Measurements from ENCODE around the gene PAPPA2.
"Not testable (repeated sequence)": the region's sequence is repeated elsewhere in the genome, so short reads cannot be mapped to it uniquely, and the experiment has no call there.

PAPPA2 gene, protein sequence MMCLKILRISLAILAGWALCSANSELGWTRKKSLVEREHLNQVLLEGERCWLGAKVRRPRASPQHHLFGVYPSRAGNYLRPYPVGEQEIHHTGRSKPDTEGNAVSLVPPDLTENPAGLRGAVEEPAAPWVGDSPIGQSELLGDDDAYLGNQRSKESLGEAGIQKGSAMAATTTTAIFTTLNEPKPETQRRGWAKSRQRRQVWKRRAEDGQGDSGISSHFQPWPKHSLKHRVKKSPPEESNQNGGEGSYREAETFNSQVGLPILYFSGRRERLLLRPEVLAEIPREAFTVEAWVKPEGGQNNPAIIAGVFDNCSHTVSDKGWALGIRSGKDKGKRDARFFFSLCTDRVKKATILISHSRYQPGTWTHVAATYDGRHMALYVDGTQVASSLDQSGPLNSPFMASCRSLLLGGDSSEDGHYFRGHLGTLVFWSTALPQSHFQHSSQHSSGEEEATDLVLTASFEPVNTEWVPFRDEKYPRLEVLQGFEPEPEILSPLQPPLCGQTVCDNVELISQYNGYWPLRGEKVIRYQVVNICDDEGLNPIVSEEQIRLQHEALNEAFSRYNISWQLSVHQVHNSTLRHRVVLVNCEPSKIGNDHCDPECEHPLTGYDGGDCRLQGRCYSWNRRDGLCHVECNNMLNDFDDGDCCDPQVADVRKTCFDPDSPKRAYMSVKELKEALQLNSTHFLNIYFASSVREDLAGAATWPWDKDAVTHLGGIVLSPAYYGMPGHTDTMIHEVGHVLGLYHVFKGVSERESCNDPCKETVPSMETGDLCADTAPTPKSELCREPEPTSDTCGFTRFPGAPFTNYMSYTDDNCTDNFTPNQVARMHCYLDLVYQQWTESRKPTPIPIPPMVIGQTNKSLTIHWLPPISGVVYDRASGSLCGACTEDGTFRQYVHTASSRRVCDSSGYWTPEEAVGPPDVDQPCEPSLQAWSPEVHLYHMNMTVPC (N-terminal part only)

DNA sequence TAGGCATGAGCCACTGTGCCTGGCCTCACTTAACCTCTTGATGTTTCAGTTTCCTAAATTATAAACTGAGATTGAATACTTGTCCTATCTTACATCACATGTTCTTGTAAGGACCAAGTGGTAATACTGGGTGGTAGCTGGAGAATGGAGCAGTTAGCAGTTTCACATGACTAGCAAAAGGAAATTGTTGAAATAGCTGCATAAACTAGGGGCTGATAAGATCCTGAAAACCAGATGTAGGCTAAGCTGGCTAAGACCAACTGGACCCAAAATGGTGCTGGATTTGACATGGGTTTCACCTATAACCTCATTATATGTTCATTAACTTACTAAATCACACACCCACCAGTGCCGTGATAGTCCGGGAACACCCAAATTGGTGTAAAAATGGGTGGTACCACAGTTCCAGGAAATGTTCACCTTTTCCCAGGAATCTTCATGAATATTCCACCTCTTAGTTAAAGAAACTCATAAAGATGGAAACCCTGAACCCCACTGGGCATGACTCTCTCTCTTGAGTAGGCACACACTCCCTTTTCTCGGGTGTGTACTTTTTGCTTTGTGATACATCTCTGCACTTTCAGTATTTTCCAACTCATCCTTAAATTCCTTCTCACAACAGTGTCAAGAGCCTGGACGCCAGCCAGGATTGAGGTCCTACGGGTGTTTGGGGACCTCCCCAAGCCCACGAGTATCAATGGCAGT lies at the start of gene PAPPA2:
Gene PAPPA2, plus strand, starts transcription at position 502 of the 705 bp plus-strand sequence. CDS start 93,148 bp downstream, outside the sequence.
- DNase-seq, result no peak

DNA sequence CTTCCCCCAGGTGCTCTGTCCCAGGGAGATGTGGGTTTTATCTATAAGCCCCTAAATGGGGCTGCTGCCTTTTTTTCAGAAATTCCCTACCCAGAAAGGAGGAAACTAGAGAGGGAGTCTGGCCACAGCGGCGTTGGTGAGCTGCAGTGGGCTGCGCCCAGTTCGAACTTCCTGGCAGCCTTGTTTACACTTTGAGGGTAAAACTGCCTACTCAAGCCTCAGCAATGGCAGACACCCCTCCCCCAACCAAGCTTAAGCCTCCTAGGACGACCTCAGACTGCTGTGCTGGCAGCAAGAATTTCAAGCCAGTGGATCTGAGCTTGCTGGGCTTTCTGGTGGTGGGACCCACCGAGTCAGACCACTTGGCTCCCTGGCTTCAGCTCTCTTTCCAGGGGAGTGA lies 46.2 kb upstream of the PAPPA2 start:
- DNase-seq, result no peak

DNA sequence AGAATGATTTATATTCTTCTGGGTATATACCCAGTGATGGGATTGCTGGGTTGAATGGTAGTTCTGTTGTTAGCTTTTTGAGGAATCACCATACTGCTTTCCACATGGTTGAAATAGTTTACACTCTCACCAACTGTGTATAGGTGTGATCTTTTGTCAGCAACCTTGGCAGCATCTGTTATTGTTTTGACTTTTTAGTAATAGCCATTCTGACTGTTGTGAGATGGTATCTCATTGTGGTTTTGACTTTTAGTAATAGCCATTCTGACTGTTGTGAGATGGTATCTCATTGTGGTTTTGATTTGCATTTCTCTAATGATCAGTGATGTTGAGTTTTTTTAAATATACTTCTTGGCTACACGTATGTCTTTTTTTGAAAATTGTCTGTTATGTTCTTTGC lies 43.4 kb upstream of the PAPPA2 start:
- DNase-seq, result not testable (repeated sequence)

DNA sequence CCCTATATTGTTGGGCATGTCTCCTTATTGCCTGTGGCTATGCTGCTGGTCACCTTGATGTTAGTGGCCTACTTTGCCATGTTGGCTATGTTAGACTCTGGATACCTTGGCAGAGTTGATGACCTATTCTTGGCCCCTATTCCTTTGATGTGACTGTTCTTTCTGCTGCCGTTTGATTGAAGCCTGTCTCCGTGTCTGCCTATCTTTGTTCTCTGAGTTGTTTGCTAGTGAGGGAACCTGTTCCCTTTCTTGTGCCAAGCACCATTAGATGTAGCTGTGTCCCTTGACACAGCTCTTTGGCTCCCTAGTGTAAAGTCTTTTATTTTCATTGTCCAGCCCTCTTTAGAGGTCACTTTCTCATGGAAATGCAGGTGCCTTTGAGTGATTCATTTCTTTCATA lies 28.7 kb upstream of the PAPPA2 start:
- no peak for DNase-seq

DNA sequence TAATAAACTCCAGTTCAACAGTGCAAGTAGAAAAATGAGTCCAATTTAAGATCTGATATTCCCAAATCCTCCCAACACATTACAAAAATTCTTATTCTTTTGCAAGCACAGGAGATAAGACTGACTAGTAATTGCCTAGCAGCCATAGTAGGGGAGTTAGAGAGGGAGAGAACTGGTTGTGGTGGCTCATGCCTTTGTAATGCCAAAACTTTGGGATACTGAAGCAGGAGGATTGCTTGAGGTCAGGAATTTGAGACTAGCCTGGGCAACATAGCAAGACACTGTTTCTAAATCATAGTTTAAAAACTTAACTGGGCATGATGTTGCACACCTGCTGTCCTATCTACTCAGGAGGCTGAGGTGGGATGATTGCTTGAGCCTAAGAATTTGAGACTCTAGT lies 26.7 kb upstream of the PAPPA2 start:
- DNase-seq, result no peak

DNA sequence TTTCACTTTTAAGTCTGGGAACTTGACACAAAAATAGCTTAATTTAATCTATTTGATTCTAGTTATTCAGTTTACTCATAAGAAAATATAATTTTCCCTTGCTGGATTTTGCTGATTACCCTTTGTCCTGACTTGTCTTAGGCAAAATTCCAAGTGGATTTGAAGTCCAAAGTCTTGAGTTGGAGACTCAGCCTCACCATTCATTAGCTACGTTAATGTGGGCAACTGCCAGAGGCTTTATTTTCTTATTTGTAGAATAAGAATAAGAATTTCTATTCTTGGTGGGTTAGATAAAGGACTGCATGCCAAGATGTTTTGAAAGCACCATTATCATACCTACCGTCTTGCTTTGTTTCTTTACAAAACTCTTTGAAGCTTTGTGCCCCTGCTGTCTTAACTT lies 22.8 kb upstream of the PAPPA2 start:
- no peak for DNase-seq

DNA sequence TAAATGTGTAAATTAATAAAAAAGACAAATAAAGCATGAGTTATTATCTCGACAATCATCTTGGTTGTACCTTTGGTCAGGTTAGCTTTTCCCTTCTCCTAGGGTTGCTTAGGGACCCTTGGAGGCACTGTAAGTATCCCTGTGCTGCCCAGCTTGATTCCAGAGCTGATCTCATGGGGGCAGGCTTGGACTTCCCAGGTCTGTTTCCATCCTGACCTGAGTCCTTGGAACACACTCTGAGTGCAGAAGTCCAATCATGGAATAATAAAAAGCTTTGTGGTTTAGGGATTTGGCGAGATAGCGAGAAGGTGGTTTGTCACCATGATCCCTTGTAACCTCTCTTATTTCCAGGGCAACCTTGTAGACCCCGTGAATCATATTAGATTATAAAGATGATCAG lies 18.7 kb upstream of the PAPPA2 start:
- DNase-seq, result no peak

DNA sequence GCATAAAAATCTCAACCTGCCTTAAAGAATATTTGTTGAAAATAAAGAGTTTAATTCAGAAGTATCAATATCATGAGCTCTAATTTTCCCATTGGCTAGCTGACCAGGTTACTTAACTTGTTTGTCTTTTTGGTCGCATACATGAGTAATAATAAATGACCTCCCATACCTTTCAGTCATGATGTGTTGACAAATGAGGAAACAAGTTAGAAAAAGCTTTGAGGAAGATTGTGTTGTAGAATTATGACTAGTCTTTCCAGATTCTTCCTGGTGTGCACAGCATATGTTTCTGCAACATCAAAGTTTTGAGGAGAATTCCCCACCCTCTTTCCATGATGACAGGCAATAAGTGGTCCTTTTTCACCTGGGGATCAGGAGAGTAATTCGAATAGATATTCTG lies 17.6 kb upstream of the PAPPA2 start:
- no peak for DNase-seq

DNA sequence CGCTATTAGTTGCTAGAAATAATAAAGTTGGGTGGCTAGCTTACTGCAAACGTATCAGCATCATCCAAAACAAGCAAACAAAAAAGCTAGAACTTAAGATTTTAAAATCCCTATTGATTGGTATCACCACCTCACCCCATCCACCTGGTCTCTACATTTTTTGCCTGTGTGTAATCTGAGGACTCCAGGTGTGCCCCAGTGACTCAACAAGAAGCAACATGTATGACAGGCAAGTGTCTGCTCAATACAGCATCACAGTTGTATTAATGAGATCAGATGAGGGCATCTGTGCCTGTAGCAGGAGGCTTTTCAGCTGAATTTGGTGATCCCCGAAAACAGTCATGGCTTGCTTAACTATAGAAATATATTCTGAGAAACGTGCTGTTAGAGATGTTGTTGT lies 14.6 kb upstream of the PAPPA2 start:
- no peak for DNase-seq

DNA sequence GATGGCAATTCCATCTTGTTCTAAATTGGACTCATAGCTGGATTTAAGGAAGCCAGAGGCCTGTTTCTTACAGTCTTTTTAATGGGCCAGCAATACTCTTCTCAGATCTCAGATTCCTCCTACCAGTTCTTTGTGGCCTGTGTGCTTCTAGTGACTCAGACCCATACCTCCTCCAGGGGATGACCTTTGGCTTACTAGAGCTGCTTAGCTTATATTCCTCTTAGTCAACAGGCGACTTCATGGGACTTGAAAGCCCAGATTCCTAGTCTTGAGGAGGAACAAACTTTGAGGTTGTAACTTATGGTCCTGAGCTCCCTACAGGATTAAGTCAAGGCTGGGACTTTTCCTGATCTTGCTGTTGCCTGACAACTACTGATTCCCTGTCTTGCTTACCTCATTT lies 12.4 kb upstream of the PAPPA2 start:
- DNase-seq, result no peak

DNA sequence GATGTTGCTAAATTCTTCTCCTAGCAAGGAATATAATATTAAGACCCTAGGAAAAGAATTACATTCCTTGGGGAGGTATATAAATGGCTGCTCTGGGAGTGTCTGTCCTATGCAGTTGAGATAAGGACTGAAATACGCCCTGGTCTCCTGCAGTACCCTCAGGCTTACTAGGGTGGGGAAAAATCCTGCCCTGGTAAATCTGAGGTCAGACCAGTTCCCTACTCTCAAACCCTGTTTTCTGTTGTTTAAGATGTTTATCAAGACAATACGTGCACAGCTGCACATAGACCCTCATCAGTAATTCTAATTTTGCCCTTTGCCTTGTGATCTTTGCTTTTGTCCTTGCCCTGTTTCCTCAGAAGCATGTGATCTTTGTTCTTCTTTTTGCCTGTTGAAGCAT lies 11.2 kb upstream of the PAPPA2 start:
- not testable (repeated sequence) for DNase-seq

DNA sequence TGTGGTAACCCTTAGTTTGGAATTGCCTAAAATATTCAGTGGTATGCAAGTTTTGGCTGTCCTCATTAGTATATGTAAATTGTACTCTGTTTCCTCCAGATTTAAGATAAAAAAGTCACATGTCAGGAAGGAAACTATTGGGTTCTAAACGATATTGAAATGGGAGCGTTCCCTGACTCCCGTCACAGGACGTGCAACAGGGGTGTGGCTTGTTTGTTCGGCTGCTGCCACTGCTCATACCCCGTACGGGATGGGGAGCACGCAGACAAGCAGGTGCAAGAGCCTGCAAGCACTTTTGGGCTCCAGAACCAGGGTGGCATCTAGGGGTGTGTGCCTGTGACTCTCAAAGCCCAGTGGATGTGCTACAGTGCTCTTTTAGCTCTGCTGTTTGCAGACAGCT lies 6.2 kb upstream of the PAPPA2 start:
- DNase-seq, result no peak

DNA sequence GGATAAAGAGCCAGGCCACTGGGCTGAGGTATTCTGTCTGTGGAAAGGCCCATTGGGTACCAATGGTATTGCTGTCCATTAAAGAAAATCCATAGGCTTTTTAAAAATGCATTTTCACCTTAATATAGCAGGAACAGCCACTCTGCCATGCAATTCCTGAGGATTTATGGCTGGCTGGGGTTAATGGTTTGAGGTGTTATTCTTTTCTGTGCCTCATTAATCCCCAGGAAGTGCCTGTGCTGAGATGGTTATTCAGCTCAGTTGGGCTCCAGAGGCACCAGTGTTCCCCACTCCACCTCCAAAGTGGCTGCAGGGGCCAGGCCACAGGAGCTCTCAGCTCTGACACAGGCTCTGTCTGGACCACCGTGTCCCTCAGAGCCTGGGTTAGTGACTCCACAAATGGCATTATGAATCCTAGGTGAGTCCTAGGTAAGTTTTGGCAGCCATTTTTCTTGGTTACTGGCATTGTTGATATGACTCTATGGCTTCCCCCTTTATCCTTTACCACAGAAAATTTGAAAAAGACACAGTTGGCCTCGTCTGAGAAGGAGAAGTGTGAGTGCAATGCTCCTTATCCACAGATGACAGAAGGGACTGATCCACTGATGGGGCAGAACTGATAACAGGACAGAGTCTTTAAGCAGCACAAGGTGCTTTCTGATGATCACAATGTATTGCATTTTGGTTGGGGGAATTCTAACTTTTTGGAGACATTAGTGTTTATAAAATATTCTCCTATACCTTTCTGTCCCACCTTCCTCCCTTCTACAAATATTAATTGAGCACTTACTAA lies 2.2 kb upstream of the PAPPA2 start:
- no peak for DNase-seq

DNA sequence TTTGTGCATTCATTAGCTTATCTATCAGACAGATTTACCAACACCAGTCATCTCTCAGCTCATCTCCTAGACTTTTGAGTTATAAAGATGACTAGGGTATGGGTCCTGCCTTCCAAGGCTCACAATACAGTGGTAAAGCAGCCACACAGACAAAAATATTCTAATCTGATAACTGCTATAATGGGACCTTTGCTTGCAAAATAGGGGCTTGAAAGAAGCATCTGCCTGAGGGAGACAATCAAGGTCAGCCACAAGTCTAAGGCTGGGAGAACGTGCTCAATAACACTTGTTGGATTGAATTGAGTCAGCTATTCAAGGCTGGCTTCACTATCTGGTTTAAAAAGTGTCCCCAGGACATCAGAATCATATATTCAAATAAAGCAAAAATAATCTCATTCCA lies 1.4 kb upstream of the PAPPA2 start:
- DNase-seq, result no peak

DNA sequence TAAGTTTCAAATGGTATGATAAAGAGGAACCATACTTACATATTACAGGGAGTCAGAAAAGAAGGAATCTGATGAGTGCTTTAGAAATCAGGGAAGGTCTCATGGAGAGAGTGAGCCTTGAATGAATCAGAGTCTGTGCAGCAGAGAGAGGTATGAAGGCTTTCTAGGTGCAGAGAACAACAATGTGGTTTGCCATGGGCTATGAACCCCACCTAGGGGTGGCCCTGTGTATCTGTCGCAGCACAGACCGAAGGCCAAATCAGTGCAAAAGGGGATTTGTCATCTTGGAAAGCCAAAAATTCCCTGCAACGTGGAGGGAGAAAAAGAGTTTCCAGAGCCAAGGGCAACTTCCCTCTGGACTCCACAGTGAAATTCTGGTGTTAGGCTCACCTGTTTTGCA lies 3.5 kb downstream of the PAPPA2 start:
- DNase-seq, result peak; percentile 25

DNA sequence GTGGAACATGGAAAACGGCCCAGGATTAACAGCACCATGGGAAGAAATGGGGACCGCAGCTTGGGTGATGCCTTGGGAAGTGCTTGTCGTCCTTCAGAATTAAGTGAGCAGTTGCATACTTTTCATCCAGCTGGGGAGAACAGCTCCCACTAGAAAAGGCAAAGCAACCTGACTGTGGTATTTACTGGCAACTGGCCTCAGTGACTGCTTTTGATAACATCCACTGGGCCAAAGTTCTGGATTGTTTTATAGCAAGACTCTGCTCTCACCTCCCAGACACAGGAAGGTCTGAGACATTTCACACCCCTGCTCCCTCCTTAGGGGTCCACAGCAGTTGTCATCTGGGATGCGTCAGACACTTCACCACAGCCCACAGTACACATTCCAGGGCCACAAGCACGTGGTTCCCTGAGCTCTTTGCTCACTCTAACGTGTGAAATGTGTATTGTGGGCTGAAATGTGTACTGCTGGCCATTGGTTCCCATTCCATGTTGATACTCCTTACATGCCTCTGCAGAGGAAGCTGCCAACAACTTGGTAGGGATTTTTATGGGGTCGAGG lies 6.6 kb downstream of the PAPPA2 start:
- no peak for DNase-seq

DNA sequence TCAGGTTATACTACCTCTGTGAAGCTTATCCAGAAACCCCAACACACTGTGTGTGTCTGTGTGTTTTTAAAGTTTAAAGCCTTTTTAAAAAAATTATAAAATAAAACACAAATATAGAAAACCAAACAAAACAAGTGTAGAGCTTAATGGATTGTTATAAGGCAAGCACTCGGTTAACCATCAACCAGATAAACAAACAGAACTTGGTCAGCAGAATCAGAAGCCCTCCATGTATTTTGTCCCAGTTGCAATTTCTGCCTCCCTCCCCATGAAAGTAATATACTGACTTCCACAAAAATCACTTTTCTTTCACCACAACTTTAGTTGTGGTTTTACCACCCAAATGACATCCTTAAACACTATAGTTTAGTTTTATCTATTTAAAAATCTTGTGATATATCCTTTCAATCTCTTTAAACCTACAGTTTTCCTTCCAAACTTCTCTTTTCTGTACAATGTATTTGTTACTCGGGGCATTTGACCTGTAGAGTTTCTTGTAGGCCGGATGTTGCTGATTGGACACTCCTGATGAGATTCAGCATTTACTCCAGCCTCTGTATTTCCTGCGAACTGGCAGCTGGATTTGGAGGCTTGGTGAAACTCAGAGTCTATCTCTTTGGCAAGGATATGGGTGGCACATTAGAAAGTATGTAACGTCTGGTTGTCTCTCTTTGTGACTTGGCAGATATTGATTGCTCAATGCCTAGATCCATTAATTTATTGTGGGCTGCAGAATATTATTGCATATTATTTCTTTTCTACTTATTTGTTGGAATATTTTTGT lies 8.6 kb downstream of the PAPPA2 start:
- no peak for DNase-seq

DNA sequence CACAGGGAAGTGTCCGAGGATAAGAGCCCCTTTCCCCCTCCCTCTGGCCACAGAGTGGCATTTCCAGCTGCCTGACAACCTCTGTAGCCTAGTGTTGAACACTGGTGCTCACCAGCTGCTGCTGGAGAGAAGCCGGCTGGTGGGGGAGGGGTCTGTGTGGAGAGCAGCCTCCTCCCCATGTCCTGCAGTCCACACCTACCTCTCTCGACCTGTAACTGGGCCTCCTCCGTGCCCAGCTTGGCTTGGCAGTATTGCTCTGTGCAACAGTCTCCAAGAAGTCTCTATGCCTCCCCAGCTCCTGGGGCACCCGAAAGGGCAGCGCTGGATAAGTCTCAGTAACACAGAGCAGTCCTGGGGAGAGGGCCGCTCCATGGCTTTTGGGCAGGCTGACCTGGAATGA lies 17.0 kb downstream of the PAPPA2 start:
- no peak for DNase-seq

DNA sequence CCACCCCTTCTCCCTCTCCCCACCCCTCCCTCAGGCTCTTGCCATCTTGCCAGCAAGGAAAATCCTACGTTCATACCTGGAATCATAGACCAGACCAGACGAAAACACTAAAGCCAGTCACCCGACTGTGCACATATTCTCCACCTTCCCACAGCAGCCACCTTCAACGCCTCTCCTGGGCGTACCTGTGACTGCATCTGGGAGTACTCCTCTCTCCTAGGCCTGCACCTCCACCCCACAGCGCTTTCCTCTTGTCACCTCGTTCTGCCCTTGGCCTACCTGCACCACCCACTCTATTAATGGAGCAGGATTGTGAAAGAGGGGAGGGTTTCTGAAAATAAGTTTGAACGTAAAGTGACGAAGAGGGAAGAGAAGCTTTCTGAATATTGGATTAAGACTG lies 17.8 kb downstream of the PAPPA2 start:
- DNase-seq, result no peak

DNA sequence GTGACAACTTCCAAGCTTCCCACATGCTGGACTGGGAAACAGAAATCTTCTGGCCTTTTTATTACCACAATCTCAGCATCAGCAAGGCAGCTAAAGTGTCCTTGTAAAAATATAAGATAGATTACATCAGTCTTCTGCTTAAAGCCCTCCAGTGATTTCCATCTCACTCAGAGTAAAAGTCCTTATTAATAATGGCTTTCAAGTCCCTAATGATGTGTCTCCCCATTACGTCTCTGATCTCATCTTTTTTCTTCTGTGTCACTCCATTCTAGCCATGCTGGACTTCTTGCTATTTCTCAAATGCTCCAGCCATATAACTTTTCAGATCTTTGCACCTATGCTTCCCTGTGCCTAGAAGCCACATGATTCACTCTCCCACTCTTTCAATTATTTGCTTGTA lies 22.1 kb downstream of the PAPPA2 start:
- DNase-seq, result no peak

DNA sequence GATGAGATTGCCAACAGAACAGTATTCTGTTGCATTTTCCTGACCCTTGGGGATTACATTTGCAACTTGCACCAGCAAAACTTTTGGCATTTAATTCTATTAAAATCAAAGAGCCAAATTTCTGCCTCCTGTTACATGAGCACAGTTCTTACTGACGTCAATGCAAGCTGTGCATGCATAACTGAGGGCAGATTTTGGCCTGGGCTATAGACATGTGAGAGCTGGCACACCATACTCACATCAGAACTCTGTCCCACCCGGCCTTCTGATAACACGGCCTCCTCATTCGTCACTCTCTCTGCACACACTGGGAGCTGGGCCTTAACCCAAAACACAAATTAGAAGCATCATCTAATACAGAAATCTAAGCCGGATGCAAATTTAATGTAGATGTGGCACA lies 31.5 kb downstream of the PAPPA2 start:
- DNase-seq, result no peak
